ENCODE data around the gene SORCS2.

DNA sequence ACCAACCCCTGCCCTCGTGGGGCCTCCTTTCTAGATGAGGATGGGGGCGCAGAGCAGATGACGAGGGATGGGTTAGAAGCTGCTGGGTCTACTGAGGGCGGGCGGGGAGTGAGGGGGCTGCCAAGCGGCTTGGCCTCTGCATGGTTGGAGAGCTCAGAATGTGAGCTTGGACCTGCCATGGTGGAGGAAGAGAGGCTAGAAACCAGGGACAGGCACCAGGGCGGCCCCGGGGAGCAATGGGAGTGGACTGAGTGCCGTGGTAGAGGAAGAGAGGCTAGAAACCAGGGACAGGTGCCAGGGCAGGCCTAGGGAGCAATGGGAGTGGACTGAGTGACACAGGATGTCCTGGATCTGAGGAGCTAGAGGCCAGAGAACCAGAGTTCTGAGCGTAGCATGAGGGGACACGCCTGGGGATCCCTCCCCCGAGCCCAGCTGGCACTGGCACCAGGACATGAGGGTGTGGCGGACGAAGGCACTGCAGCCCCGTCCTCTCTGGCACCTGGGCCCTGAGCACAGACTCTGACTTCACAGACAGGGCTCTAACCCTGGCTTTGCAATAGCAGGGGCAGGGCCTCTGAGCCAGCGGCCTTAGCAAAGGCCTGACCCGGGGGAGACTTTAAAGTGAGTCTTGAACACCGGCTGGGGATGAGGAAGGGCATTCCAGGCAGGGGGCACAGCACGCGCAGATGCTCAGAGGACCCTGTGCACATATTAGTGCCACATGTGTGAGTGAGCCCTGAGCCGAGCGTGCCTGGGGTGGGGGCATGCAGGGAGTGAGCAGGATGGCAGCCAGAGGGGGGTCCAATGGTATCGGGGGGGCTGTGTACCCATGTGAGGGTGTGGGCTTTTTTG lies 456.4 kb downstream of the SORCS2 start:
- no peak for TF ChIP-seq FOXK2 (IDR thresholded peaks at IDR 0.05)
- TF ChIP-seq ARNT (IDR thresholded peaks at IDR 0.05) = no peak
- TF ChIP-seq FOXA1 (IDR thresholded peaks at IDR 0.05) = no peak
- TF ChIP-seq BHLHE40 (IDR thresholded peaks at IDR 0.05; ENCODE audit: borderline replicate concordance) = no peak
- no peak for TF ChIP-seq ELF4 (IDR thresholded peaks at IDR 0.05)
